PFSK-1 (cell line): ENCODE results near the gene SLC44A3.

Experiments
- POLR2AphosphoS5 ChIP-seq: IDR thresholded peaks from 2 replicates; pipeline ENCODE4 v1.6.1; 2012; ENCODE audit warnings: low read depth, mild to moderate bottlenecking, control low read depth, low read length, moderate library complexity
- REST ChIP-seq, 2 experiments: IDR thresholded peaks; 2 replicates each; pipeline versions ENCODE4 v1.6.1 to v1.8.0; 2011 to 2012; ENCODE audit warnings: low read depth in 2 of 2, low read length in 2 of 2, control low read depth in 1 of 2, inconsistent platforms in 1 of 2, mild to moderate bottlenecking in 1 of 2, moderate library complexity in 1 of 2; ENCODE audit not compliant: insufficient read depth in 1 of 2

DNA sequence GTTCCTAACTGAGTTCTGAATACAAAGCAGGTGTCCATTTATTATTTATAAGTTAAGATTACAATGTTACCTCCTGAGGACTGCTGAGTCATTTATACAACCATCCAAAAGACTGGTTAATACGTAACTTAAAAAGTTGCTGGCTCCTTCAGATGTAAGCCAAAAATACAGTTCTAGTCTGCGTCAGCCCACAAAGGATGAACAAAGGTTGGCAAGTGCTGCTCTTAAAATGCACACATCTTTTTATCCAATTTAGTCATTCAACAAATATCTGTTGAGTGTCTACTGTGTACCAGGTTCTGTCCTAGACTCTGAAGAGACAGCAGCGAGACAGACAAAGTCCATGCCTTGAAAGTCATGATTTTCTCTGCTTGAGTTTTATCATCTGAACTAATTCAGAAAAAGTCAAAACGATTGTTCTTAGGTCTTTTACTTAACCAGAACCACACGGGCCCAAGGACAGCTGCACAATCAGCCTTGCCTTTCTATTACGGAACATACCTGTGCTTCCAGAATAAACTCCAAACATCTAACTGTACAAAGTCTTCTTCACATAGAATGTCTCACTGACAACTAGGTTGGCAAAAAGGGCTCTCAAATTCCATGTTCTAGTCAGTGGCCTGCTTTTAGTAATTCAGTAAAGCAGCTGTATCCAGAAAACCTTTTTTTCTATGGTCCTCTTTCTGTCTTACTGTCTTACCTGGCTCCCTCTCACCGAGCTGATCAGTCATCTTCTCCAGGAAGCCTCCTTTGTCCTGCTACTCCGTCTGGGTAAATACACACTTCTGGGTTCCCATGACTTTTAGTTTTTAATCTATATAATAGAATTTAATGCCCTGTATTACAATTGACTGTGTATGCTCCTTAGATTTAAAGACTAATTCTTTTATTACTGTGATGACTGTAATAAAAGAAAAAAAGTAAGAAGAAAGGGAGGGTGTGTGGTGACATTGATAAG lies 122.3 kb downstream of the SLC44A3 start:
- TF ChIP-seq REST (IDR thresholded peaks at IDR 0.05; ENCODE audit: insufficient read depth in 1 of 2, low read depth in 2 of 2, low read length in 2 of 2) (no peak), POLR2AphosphoS5 (no peak)
